Glutamatergic neuron (in vitro differentiated cells): ENCODE results near the gene PDYN. TPM values are rescaled to one million over a fixed set of nuclear protein-coding genes. Genes with fewer than 3 reads are reported as not detected.

Experiments used
- DNase-seq: peaks from one replicate; pipeline ENCODE4 v3.0.0; 2022
- H3K27ac Mint-ChIP-seq: one replicate; pipeline ENCODE4 v1.8.0; 2020; ENCODE audit warnings: mild to moderate bottlenecking, mixed read lengths, inconsistent platforms; ENCODE audit not compliant: unreplicated experiment
- H3K27me3 Mint-ChIP-seq: one replicate; pipeline ENCODE4 v1.8.0; 2020; ENCODE audit warnings: mild to moderate bottlenecking, moderate library complexity, mixed read lengths, inconsistent platforms; ENCODE audit not compliant: unreplicated experiment
- H3K36me3 Mint-ChIP-seq: one replicate; pipeline ENCODE4 v1.8.0; 2020; ENCODE audit warnings: mild to moderate bottlenecking, mixed read lengths, inconsistent platforms; ENCODE audit not compliant: unreplicated experiment
- H3K4me1 Mint-ChIP-seq: one replicate; pipeline ENCODE4 v1.8.0; 2020; ENCODE audit warnings: mild to moderate bottlenecking, low read depth, mixed read lengths, inconsistent platforms; ENCODE audit not compliant: unreplicated experiment
- H3K4me3 Mint-ChIP-seq: one replicate; pipeline ENCODE4 v1.8.0; 2020; ENCODE audit warnings: mild to moderate bottlenecking, mixed read lengths, inconsistent platforms; ENCODE audit not compliant: unreplicated experiment
- H3K9me3 Mint-ChIP-seq: one replicate; pipeline ENCODE4 v1.8.0; 2020; ENCODE audit warnings: mild to moderate bottlenecking, moderate library complexity, mixed read lengths, inconsistent platforms; ENCODE audit not compliant: unreplicated experiment
- CTCF ChIP-seq: fragments of 200-600 bp; sonication (generic); IDR thresholded peaks from one replicate; pipeline ENCODE4 v1.5.0; 2021; ENCODE audit not compliant: partially characterized antibody, unreplicated experiment
- total RNA-seq: library from RNA; stranded (reverse); fragmentation: NEBNext Ultra II Directional; extraction: Animal tissue kit (Norgen Biotek cat#: 25700); gene quantifications from one replicate; pipeline ENCODE4 v1.2.1, GENCODE V29; 2021; ENCODE audit not compliant: unreplicated experiment

The PDYN gene
- total RNA-seq, 1 donor from 2014 or later: not detected

GRCh38 chr20:2032168-2032567 is 38.3 kb upstream of the PDYN start:
- Mint-ChIP-seq H3K9me3 (no peaks in the 10 kb centered on the region), H3K27me3 (no peaks in the 10 kb centered on the region), H3K4me1 (no peaks in the 10 kb centered on the region), H3K36me3 (no peaks in the 10 kb centered on the region), H3K27ac (no peak overlapping the region), H3K4me3 (no peak overlapping the region)
- no peak for TF ChIP-seq CTCF
- no peak for DNase-seq

- TF ChIP-seq CTCF: no peak
- Mint-ChIP-seq H3K4me3 (no peak overlapping the region), H3K27me3 (peaks cover 5% of the 10 kb centered on the region), H3K27ac (no peak overlapping the region), H3K36me3 (no peaks in the 10 kb centered on the region), H3K9me3 (no peaks in the 10 kb centered on the region), H3K4me1 (no peaks in the 10 kb centered on the region)
- no peak for DNase-seq
These were observed 32.7 kb upstream of the PDYN start for GRCh38 chr20:2026514-2026913.

- H3K36me3 Mint-ChIP-seq: no peaks in the 10 kb centered on the region
- no peaks in the 10 kb centered on the region for H3K4me1 Mint-ChIP-seq
- no peak overlapping the region for H3K4me3 Mint-ChIP-seq
- TF ChIP-seq CTCF: no peak
- H3K9me3 Mint-ChIP-seq: no peaks in the 10 kb centered on the region
- H3K27ac Mint-ChIP-seq: no peak overlapping the region
- H3K27me3 Mint-ChIP-seq: peaks cover 5% of the 10 kb centered on the region
- no peak for DNase-seq
These were observed 32.1 kb upstream of the PDYN start for GRCh38 chr20:2026004-2026403.

- Mint-ChIP-seq H3K36me3 (no peaks in the 10 kb centered on the region), H3K27me3 (peaks cover 10% of the 10 kb centered on the region), H3K27ac (no peak overlapping the region), H3K4me1 (no peaks in the 10 kb centered on the region), H3K9me3 (no peaks in the 10 kb centered on the region), H3K4me3 (no peak overlapping the region)
- no peak for TF ChIP-seq CTCF
- DNase-seq: no peak
These were observed 29.3 kb upstream of the PDYN start for GRCh38 chr20:2023151-2023550.

- no peaks in the 10 kb centered on the region for H3K9me3 Mint-ChIP-seq
- peaks cover 10% of the 10 kb centered on the region for H3K27me3 Mint-ChIP-seq
- H3K4me1 Mint-ChIP-seq: no peaks in the 10 kb centered on the region
- no peaks in the 10 kb centered on the region for H3K36me3 Mint-ChIP-seq
- no peak overlapping the region for H3K27ac Mint-ChIP-seq
- no peak overlapping the region for H3K4me3 Mint-ChIP-seq
- DNase-seq: no peak
- no peak for TF ChIP-seq CTCF
These were observed 28.3 kb upstream of the PDYN start for GRCh38 chr20:2022163-2022562.
